Pancreas (tissue), 10 donors: ENCODE data around the gene RHBDL1. TPM values are rescaled to one million over a fixed set of nuclear protein-coding genes. Genes with fewer than 3 reads are reported as not detected.

Experiments
- ATAC-seq, 4 donors: fragments of 200-7000 bp; cut with Tn5 transposase; one replicate each; pipeline versions ENCODE4 v1.8.0 to v1.9.1; 2020; ENCODE audit warnings: mild to moderate bottlenecking in 4 of 4, moderate library complexity in 4 of 4
- DNase-seq, 6 donors: peaks; one replicate each; pipeline ENCODE4 v3.0.0-alpha.2; 2020
- FAIRE-seq: peaks from 2 replicates; lab custom pipeline; 2012; peaks lifted over from hg19 to GRCh38; lab: Jason Lieb, UNC
- H3K27ac ChIP-seq, 4 donors: fragments of 200-600 bp; sonication (generic); 1 replicate in 3 of 4; 2 replicates in 1 of 4; pipeline versions ENCODE4 v1.5.0 to v1.8.0; 2020
- H3K27me3 ChIP-seq, 4 donors: fragments of 200-600 bp; one replicate each; pipeline ENCODE4 v1.8.0; 2021
- H3K36me3 ChIP-seq, 3 donors: fragments of 200-600 bp; sonication (generic) in 1 of 3; one replicate each; pipeline versions ENCODE4 v1.5.0 to v1.8.0; 2020 to 2021
- H3K4me1 ChIP-seq, 3 donors: fragments of 200-600 bp; one replicate each; pipeline ENCODE4 v1.8.0; 2021
- H3K4me3 ChIP-seq, 4 donors: fragments of 200-600 bp; sonication (generic) in 2 of 4; one replicate each; pipeline versions ENCODE4 v1.5.0 to v1.8.0; 2020 to 2021
- H3K9me3 ChIP-seq, 4 donors: fragments of 200-600 bp; one replicate each; pipeline ENCODE4 v1.8.0; 2021
- WGBS, 2 donors: extraction: QIAGEN DNeasy Blood & Tissue Kit; methylation state at CpG; one replicate each; pipeline ENCODE4 v1.1.7; 2013; 5-methylcytosine and 5-hydroxymethylcytosine counted together
- intact Hi-C, 3 donors: fragments of 100-400 bp; cut with DNase I; formaldehyde crosslinking; loops; one replicate each; pipeline versions ENCODE4 v1.11.1 to v1.14.2; 2022
- polyA plus RNA-seq, 2 donors: library from polyadenylated mRNA; stranded (reverse); fragments of 200-250 nt; gene quantifications; one replicate each; pipeline ENCODE4 v1.2.3, GENCODE V29; 2013
- total RNA-seq, 6 donors: library from RNA; stranded (reverse); fragmentation: NEBNext Ultra II Directional in 4 of 6; extraction: Animal tissue kit (Norgen Biotek cat#: 25700) in 4 of 6; gene quantifications; one replicate each; pipeline versions ENCODE4 v1.2.1 to v1.2.4, GENCODE V29; 2021 to 2023
- TF ChIP-seq, protein P1 (sequence below), 4 donors: fragments of 200-600 bp; sonication (generic) in 3 of 4; IDR thresholded peaks; one replicate each; pipeline versions ENCODE4 v1.5.0 to v1.8.0; 2021; ENCODE audit warnings: antibody characterized with exemption in 4 of 4
- donor health status: healthy with polysubstance abuse.
- donor health status: DM: no; HTN: no; CAD: no; lungs with moderate emphysema.
- donor health status: DM: no; HTN: no; CAD: no.
- donor health status: control.
- donor health status: control.
- donor health status: Bipolar disorder and iron deficiency.
- donor health status: DM: yes; HTN: yes; CAD: no.
- donor health status: DM: no; HTN: no; CAD: no.
- donor health status: DM: no; HTN: no; CAD: no.
- donor health status: DM: yes; HTN: yes; CAD: no.

RHBDL1 gene
- total and polyA plus RNA-seq, 8 donors: 0.28 to 5.1 (median 0.98) TPM

GRCh38 chr16:645852-646678 lies 29.4 kb upstream of the RHBDL1 start:
- no peak for ATAC-seq
- TF ChIP-seq, protein P1, sequence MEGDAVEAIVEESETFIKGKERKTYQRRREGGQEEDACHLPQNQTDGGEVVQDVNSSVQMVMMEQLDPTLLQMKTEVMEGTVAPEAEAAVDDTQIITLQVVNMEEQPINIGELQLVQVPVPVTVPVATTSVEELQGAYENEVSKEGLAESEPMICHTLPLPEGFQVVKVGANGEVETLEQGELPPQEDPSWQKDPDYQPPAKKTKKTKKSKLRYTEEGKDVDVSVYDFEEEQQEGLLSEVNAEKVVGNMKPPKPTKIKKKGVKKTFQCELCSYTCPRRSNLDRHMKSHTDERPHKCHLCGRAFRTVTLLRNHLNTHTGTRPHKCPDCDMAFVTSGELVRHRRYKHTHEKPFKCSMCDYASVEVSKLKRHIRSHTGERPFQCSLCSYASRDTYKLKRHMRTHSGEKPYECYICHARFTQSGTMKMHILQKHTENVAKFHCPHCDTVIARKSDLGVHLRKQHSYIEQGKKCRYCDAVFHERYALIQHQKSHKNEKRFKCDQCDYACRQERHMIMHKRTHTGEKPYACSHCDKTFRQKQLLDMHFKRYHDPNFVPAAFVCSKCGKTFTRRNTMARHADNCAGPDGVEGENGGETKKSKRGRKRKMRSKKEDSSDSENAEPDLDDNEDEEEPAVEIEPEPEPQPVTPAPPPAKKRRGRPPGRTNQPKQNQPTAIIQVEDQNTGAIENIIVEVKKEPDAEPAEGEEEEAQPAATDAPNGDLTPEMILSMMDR (IDR thresholded peaks at IDR 0.05): no peak
- H3K36me3 ChIP-seq: no peaks in the 10 kb centered on the region
- intact Hi-C loops: no loop called here
- H3K4me1 ChIP-seq: peaks cover 25 to 35% (median 33%) of the 10 kb centered on the region in 3 donors
- peak overlapping the region in 1 of 4 donors; percentile 18 for H3K27ac ChIP-seq
- H3K4me3 ChIP-seq: no peak overlapping the region
- 73 to 76% methylated on average over 27 to 32 of the region's 32 CpGs for WGBS, 2 donors
- FAIRE-seq: no peak
- no peak for DNase-seq
- H3K27me3 ChIP-seq: no peaks in the 10 kb centered on the region
- H3K9me3 ChIP-seq: no peaks in the 10 kb centered on the region

- DNase-seq (no peak), FAIRE-seq (no peak), ATAC-seq (no peak)
- Histone ChIP-seq H3K4me3 (no peak overlapping the region), H3K27me3 (no peaks in the 10 kb centered on the region), H3K4me1 (peaks cover 25 to 35% (median 33%) of the 10 kb centered on the region in 3 donors), H3K36me3 (no peaks in the 10 kb centered on the region), H3K27ac (peak overlapping the region in 2 of 4 donors; percentile 18 to 91), H3K9me3 (no peaks in the 10 kb centered on the region)
- intact Hi-C loops: no loop called here
- TF ChIP-seq, protein P1 (IDR thresholded peaks at IDR 0.05): no peak
- WGBS, 2 donors: 79 to 85% methylated on average over 19 to 22 of the region's 22 CpGs
These were observed 28.7 kb upstream of the RHBDL1 start for GRCh38 chr16:646679-647172.

DNA sequence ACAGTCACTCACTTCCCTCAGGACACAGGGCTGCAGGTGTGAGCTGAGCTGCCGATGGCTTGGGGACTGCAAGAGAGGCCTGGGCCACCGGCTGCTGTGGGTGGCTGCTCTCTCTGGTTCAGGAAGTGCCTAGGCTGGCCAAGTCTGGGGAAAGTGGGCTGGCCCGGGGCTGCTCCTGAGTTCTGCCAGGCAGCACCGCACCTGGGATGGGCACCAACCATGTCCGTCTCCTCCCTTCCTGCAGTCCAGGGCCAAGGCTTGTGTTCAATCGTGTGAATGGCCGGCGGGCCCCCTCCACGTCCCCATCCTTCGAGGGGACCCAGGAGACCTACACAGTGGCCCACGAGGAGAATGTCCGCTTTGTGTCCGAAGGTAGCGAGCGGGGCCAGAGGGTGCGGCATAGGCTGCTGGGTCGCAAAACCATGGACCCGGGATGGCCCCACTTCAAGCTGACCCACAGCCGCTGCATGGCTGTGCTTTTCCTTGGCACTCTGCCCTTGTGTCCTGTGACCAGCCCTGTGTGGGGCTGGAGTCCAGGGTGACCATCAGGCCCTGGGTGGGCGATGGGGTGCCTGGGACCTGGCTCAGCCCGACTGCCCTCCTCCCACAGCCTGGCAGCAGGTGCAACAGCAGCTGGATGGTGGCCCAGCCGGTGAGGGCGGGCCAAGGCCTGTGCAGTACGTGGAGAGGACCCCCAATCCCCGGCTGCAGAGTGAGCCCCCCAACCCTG lies 28.1 kb upstream of the RHBDL1 start:
- 51 to 52% methylated on average over 25 of the region's 25 CpGs for WGBS, 2 donors
- Histone ChIP-seq H3K27me3 (no peaks in the 10 kb centered on the region), H3K9me3 (no peaks in the 10 kb centered on the region), H3K4me3 (no peak overlapping the region), H3K27ac (peak overlapping the region; percentile 74 to 91 (median 86)), H3K36me3 (no peaks in the 10 kb centered on the region), H3K4me1 (peaks cover 25 to 35% (median 33%) of the 10 kb centered on the region in 3 donors)
- intact Hi-C loops: no loop called here
- ATAC-seq: peak in 3 of 4 donors; percentile 3 to 40 (median 10)
- DNase-seq: peak in 4 of 6 donors; percentile 58 to 88 (median 67)
- TF ChIP-seq, protein P1 (IDR thresholded peaks at IDR 0.05): no peak
- no peak for FAIRE-seq

GRCh38 chr16:648071-648780 lies 27.2 kb upstream of the RHBDL1 start:
- Histone ChIP-seq H3K36me3 (peaks cover 0 to 4% (median 0%) of the 10 kb centered on the region in 3 donors), H3K9me3 (no peaks in the 10 kb centered on the region), H3K4me1 (peaks cover 23 to 30% (median 29%) of the 10 kb centered on the region in 3 donors), H3K27me3 (no peaks in the 10 kb centered on the region), H3K27ac (peak overlapping the region; percentile 74 to 91 (median 86)), H3K4me3 (peak overlapping the region; percentile 59 to 86 (median 70))
- TF ChIP-seq, protein P1 (IDR thresholded peaks at IDR 0.05): peak in 3 of 4 donors; percentile 23 to 46 (median 30)
- ATAC-seq (peak; percentile 57 to 76 (median 70)), FAIRE-seq (no peak), DNase-seq (peak; percentile 85 to 91 (median 86))
- intact Hi-C loops: no loop called here
- 20 to 25% methylated on average over 23 to 24 of the region's 24 CpGs for WGBS, 2 donors
